Immature natural killer cell (primary cell): ENCODE data around the gene HMOX1. TPM values are rescaled to one million over a fixed set of nuclear protein-coding genes. Genes with fewer than 3 reads are reported as not detected.

Experiments
- DNase-seq, 3 donors: peaks; one replicate each; pipeline ENCODE4 v3.0.0; 2022; ENCODE audit warnings: mixed read lengths in 1 of 3
- H3K27ac Mint-ChIP-seq, 6 donors: one replicate each; pipeline ENCODE4 v1.8.0; 2020; ENCODE audit warnings: mixed read lengths in 6 of 6, mild to moderate bottlenecking in 5 of 6, inconsistent platforms in 4 of 6, moderate library complexity in 3 of 6
- H3K27me3 Mint-ChIP-seq, 3 donors: one replicate each; pipeline ENCODE4 v1.8.0; 2020 to 2021; ENCODE audit warnings: low read depth in 3 of 3, mild to moderate bottlenecking in 3 of 3, mixed read lengths in 3 of 3, moderate library complexity in 3 of 3, inconsistent platforms in 1 of 3
- H3K36me3 Mint-ChIP-seq, 3 donors: one replicate each; pipeline ENCODE4 v1.8.0; 2020; ENCODE audit warnings: mixed read lengths in 3 of 3, inconsistent platforms in 2 of 3, mild to moderate bottlenecking in 2 of 3
- H3K4me1 Mint-ChIP-seq, 2 donors: one replicate each; pipeline ENCODE4 v1.8.0; 2020; ENCODE audit warnings: inconsistent platforms in 2 of 2, mild to moderate bottlenecking in 2 of 2, mixed read lengths in 2 of 2, moderate library complexity in 1 of 2
- H3K4me3 Mint-ChIP-seq, 5 donors: one replicate each; pipeline ENCODE4 v1.8.0; 2020; ENCODE audit warnings: mild to moderate bottlenecking in 5 of 5, mixed read lengths in 5 of 5, inconsistent platforms in 3 of 5, moderate library complexity in 3 of 5
- H3K9me3 Mint-ChIP-seq, 6 donors: one replicate each; pipeline ENCODE4 v1.8.0; 2020; ENCODE audit warnings: mild to moderate bottlenecking in 6 of 6, mixed read lengths in 6 of 6, inconsistent platforms in 4 of 6, moderate library complexity in 3 of 6
- polyA plus RNA-seq, 3 donors: library from polyadenylated mRNA; unstranded; fragments of 300-500 nt; fragmentation: Illumina TruSeq; gene quantifications; one replicate each; pipeline ENCODE4 v1.2.3, GENCODE V29; 2021

HMOX1 gene, protein sequence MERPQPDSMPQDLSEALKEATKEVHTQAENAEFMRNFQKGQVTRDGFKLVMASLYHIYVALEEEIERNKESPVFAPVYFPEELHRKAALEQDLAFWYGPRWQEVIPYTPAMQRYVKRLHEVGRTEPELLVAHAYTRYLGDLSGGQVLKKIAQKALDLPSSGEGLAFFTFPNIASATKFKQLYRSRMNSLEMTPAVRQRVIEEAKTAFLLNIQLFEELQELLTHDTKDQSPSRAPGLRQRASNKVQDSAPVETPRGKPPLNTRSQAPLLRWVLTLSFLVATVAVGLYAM
- polyA plus RNA-seq: 10 to 100 TPM in 2 of 3 donors, 1 to 10 TPM in 1; 5.3 to 12.8 (median 11.3) TPM

DNA sequence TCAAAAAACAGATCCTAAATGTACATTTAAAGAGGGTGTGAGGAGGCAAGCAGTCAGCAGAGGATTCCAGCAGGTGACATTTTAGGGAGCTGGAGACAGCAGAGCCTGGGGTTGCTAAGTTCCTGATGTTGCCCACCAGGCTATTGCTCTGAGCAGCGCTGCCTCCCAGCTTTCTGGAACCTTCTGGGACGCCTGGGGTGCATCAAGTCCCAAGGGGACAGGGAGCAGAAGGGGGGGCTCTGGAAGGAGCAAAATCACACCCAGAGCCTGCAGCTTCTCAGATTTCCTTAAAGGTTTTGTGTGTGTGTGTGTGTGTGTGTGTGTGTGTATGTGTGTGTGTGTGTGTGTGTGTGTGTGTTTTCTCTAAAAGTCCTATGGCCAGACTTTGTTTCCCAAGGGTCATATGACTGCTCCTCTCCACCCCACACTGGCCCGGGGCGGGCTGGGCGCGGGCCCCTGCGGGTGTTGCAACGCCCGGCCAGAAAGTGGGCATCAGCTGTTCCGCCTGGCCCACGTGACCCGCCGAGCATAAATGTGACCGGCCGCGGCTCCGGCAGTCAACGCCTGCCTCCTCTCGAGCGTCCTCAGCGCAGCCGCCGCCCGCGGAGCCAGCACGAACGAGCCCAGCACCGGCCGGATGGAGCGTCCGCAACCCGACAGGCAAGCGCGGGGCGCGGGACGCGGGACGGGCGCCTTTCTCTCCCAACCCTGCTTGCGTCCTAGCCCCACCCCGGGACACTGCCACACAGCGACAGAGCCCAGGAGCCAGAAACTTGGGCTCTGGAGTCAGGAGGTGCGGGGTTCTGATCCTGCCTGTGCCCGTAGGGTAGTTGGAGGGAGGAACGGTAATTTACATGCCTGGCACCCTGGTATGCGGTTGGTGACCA lies at the start of gene HMOX1:
Gene HMOX1 (plus strand): TSS at position 560 of the 887 bp plus-strand sequence. CDS start 78 bp downstream, at position 638.
- H3K9me3 Mint-ChIP-seq: no peaks in the 10 kb centered on the region
- H3K4me1 Mint-ChIP-seq: peaks cover 20 to 22% of the 10 kb centered on the region in 2 donors
- H3K27ac Mint-ChIP-seq: peak within 1 kb of the TSS; percentile 56 to 86 (median 71)
- peak within 1 kb of the TSS; percentile 74 to 81 (median 78) for H3K4me3 Mint-ChIP-seq
- peaks cover 3 to 14% (median 3%) of the 10 kb centered on the region in 3 donors for H3K27me3 Mint-ChIP-seq
- peak; percentile 67 to 73 (median 70) for DNase-seq
- H3K36me3 Mint-ChIP-seq: no peaks in the 10 kb centered on the region

DNA sequence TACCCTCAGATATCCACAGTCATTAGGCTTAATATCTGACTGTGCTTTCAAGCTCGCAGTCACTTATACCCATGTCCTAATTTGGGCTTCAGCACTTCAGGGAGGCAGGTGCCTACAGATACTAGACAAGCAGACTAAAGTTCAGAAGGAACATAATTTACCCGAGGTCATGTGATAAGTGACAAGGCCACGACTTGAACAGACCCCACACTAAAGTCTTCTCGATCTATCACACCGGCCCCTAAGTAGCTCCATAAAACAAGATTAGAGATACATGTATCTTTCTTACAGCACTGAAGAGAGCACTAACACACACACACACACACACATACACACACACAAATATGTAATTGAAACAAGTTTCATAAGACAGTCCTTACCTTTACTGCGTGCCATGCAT lies 48.6 kb upstream of the HMOX1 start:
- DNase-seq: no peak
- peak overlapping the region in 2 of 6 donors; percentile 16 to 24 for H3K27ac Mint-ChIP-seq
- H3K36me3 Mint-ChIP-seq: peaks cover 5 to 35% (median 8%) of the 10 kb centered on the region in 3 donors
- peaks cover 17 to 21% of the 10 kb centered on the region in 2 donors for H3K4me1 Mint-ChIP-seq
- H3K27me3 Mint-ChIP-seq: peaks cover 0 to 5% (median 4%) of the 10 kb centered on the region in 3 donors
- no peak overlapping the region for H3K4me3 Mint-ChIP-seq
- H3K9me3 Mint-ChIP-seq: no peaks in the 10 kb centered on the region

DNA sequence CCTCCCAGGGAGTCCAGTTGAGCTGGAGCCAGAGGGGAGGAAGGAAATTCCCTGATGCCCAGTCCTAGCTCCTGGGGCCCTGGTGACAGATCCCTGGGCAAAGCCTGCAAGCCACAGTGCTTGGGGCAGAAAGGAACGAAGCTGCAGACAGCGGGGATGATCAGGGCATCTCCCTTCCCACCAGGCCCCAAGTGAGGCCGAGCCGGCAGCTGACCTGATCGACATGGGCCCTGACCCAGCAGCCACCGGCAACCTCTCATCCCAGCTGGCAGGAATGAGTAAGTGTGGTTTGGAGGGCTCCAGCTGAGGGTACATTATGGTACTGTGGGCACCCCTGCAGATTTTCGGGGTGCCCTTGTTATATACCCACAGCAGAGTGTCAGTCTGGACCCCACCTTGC lies 47.7 kb upstream of the HMOX1 start:
- Mint-ChIP-seq H3K36me3 (peaks cover 5 to 26% (median 8%) of the 10 kb centered on the region in 3 donors), H3K4me3 (no peak overlapping the region), H3K27me3 (peaks cover 0 to 8% (median 4%) of the 10 kb centered on the region in 3 donors), H3K27ac (no peak overlapping the region), H3K4me1 (peaks cover 17 to 20% of the 10 kb centered on the region in 2 donors), H3K9me3 (no peaks in the 10 kb centered on the region)
- DNase-seq: no peak

DNA sequence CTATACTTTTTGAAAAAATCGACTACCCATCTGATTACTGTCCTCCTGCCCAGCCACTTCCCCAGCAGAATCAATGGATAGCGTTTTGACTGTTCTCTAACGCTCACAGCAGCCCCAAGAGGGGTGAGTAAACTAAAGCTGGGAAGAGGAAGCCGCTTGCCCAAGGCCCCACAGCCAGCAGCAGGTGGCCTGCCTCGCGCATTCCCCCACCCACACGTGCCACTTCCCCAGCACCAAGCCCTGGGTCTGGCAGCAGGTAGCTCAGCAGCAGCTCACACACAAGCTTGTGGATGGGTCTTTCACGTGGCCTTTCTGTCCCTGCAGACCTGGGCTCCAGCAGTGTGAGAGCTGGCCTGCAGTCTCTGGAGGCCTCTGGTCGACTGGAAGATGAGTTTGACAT lies 46.9 kb upstream of the HMOX1 start:
- H3K36me3 Mint-ChIP-seq: peaks cover 5 to 26% (median 8%) of the 10 kb centered on the region in 3 donors
- H3K9me3 Mint-ChIP-seq: no peaks in the 10 kb centered on the region
- DNase-seq: no peak
- peaks cover 16 to 17% of the 10 kb centered on the region in 2 donors for H3K4me1 Mint-ChIP-seq
- peaks cover 0 to 8% (median 4%) of the 10 kb centered on the region in 3 donors for H3K27me3 Mint-ChIP-seq
- peak overlapping the region in 1 of 6 donors; percentile 51 for H3K27ac Mint-ChIP-seq
- no peak overlapping the region for H3K4me3 Mint-ChIP-seq

DNA sequence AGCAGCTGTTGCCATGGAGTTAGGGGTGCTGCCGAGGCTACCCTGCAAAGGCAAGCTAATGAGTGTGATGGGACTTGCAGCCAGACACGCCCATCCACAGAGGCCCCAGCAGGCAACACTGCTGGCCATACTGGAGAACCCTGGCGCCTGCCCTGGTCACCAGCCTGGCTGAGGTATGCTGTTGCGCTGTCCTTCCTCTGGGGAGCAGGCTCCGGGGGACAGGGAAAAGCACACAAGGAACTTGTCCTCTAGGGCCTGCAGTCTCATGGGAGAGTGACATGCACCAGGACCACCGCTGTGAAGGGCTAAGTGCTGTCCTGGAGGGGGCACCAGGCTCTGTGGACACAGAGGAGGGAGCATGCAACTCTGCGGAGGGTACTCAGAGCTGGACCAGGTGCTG lies 45.4 kb upstream of the HMOX1 start:
- Mint-ChIP-seq H3K27ac (no peak overlapping the region), H3K4me3 (no peak overlapping the region), H3K9me3 (no peaks in the 10 kb centered on the region), H3K36me3 (peaks cover 5 to 33% (median 10%) of the 10 kb centered on the region in 3 donors), H3K27me3 (peaks cover 0 to 4% (median 2%) of the 10 kb centered on the region in 3 donors), H3K4me1 (peaks cover 2 to 4% of the 10 kb centered on the region in 2 donors)
- no peak for DNase-seq

DNA sequence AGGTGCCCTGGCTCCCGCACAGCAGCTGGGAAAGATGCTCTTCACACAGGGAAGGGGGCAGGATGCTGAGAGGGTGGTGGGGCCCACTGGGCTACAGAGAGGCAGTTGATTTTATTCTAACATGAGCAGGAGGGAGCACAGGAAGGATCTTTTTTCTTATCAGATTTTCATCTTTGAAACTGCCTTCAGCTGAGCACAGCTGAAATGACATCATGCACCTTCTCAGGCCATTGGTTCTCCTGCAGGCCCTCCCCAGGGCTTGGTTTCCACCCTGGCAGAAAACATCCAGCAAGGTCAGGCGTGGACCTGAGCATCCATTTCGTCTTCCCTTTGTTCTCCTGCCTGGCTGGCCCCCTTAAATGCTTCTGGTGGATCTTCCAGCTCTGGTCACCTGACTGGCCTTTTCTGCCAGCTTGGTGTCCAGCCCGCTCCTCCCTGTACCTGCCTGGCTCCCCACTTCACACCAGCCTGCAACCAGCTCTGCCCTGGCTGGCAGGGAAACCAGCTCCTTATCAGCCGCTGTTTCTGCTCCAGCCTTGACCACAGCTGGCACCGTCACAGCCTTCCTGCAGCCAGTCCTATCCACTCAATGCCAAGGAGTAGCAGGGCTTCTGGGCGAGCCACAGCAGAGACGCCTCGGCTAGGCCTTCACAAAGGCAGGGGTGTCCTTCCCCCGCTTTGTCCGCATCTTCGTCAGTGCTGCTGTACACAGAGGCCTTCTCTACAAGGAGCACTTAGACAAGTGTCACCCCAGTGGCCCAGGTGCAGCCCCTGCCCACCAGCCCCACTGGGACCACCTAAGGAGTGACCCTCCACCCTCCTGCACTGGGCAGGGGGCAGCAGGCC lies 44.7 kb upstream of the HMOX1 start:
- Mint-ChIP-seq H3K9me3 (no peaks in the 10 kb centered on the region), H3K36me3 (peaks cover 5 to 32% (median 10%) of the 10 kb centered on the region in 3 donors), H3K27me3 (peaks cover 0 to 6% (median 0%) of the 10 kb centered on the region in 3 donors), H3K4me1 (no peaks in the 10 kb centered on the region), H3K4me3 (no peak overlapping the region), H3K27ac (no peak overlapping the region)
- DNase-seq: no peak

DNA sequence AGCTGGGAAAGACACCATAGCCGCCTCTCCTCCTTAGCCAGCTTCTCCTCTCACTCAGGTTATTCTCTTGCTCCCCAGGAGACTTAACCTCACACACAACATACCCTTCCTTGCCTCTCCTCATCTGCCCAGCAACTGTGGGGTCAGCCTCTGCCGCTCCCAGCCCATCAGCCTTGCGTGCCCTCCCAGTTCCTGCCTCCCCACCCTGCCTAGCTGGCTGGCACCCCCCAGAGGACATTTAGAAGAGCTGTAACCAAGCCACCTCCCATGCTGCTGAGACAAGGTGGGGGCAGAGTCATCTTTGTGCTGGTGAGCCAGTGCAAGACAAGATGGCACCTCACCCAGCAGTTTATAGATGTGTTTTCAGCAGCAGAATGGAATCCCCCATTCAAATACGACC lies 43.0 kb upstream of the HMOX1 start:
- no peak for DNase-seq
- Mint-ChIP-seq H3K27ac (peak overlapping the region in 1 of 6 donors; percentile 64), H3K36me3 (peaks cover 0 to 20% (median 3%) of the 10 kb centered on the region in 3 donors), H3K27me3 (peaks cover 0 to 6% (median 0%) of the 10 kb centered on the region in 3 donors), H3K9me3 (no peaks in the 10 kb centered on the region), H3K4me1 (no peaks in the 10 kb centered on the region), H3K4me3 (no peak overlapping the region)

DNA sequence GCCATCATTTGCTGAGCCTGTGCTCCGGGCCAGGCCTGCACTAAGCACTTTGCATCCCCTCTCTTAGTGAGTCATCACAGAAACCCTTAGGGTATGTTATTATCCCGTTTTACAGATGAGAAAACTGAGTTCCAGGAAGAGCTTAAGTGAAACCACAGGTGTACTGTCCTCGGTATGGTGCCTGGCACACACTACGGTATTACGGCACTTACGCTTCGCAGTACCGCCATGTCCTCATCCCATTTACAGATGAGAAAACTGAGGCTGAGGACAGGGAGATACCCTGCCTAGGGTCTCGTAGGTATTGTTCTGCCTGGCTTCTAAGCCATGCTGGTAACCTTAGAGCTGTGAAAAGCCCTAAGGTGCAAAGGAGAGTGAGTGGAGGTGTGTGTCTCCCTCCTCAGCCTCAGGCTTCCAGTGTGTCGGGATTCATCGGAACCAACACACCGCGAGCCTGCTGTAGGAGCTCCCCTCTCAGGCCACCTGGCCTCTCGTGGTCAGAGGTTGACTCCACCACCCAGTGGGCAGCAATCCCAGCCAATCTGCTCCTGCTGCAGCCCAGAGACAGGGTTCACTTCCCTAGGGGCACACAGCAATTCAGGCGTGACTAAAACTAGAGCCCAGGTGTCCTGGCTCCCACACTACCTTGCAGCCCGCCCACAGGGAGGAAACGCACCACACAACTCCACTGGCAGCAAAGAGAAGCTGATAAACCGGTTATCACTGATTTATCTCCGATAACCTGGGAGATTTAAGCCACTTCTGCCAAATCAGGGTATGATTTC lies 39.6 kb upstream of the HMOX1 start:
- no peak for DNase-seq
- Mint-ChIP-seq H3K36me3 (peaks cover 0 to 13% (median 3%) of the 10 kb centered on the region in 3 donors), H3K9me3 (no peaks in the 10 kb centered on the region), H3K27ac (no peak overlapping the region), H3K27me3 (peaks cover 0 to 4% (median 0%) of the 10 kb centered on the region in 3 donors), H3K4me1 (no peaks in the 10 kb centered on the region), H3K4me3 (no peak overlapping the region)

DNA sequence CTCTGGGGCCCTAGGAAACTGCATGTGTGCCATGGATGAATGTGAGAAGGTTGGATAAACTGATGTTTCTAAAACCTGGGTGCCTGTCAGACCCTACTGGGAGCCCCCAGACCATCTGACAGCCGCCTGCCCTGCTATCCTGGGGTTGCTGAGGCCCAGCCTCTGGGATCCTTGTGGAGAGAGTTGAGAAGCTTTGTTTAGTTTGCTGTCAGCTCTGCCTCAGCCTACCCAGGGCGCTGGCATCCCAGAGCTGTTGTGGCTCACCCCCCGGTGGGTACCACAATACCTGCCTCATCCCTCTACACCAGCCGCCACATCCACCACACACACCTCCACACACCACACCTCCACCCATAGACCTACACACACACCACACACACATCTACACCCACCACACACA lies 38.5 kb upstream of the HMOX1 start:
- DNase-seq: no peak
- Mint-ChIP-seq H3K9me3 (no peaks in the 10 kb centered on the region), H3K27ac (no peak overlapping the region), H3K36me3 (peaks cover 0 to 12% (median 3%) of the 10 kb centered on the region in 3 donors), H3K4me3 (no peak overlapping the region), H3K4me1 (no peaks in the 10 kb centered on the region), H3K27me3 (peaks cover 0 to 4% (median 0%) of the 10 kb centered on the region in 3 donors)

DNA sequence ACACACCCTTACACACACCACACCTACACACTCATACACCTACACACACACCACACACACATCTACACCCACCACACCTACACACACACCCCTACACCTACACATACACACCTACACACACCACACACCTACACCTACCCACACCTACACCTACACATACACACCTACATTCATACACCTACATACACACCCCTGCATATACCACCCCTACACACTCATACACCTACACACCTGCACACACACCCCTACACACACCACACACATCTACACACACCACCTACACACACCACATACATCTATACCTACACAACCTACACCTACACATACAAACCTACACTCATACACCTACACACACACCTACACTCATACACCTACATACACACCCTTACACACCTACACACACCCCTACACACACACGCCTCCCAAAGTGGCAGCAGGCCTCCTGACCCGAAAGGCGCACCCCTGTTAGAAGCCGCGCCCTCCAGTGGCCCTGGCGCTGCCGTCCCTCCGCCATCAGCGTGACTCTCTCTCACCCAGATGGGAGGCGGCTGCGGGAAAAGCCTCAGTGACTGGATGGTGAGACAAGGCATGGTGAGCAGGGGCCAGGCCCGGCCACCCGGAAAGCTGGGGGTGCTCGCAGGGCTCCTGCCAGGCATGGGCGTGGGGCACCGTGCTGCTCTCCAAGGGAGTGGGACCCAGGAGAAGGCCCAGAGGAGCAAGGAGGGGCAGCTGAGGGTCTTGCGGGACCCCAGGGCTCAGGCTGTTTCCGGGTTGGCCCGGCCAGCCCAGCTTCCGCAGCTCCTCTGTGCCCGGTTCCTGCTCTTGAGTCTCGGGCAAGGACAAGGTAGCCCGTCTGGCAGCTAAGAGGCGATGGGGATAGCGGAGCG lies 37.0 kb upstream of the HMOX1 start:
- no peak for DNase-seq
- Mint-ChIP-seq H3K36me3 (peaks cover 0 to 12% (median 3%) of the 10 kb centered on the region in 3 donors), H3K9me3 (no peaks in the 10 kb centered on the region), H3K27me3 (peaks cover 0 to 2% (median 0%) of the 10 kb centered on the region in 3 donors), H3K27ac (no peak overlapping the region), H3K4me1 (no peaks in the 10 kb centered on the region), H3K4me3 (no peak overlapping the region)

DNA sequence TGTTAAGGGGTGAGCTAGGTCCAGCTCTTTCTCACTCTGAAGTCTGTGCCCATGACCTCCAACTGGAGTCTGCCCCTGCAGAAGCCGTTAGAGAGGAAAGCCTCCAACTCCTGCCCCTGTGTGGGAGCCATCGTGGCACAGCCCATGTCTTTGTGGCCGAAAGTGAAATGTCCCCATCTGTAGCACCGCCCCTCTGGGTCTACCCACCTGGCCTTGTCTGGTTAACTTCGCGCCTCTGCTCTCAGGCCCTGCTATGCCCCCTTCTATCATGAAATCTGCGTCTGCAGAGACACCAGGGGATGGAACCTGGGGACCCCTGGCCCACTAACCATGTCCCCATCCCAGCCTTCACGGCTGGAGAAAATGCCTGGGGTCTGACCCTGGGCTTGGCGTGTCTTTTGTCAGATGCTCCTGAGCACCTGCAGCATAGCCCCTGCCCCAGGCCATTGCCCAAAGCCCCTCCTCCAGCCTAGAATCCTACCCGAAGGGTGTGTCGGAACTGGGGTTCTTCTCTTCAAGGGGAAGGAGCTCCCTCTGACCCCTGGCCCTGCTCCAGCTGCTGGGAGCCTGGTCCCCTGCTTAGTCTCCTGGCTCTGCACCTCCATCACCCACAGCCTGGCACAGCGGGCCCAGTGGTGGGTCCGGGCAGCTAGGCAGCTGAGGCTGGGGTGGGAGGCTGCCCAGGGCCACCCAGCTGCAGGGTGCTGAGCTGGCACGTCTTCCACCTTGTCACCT lies 35.8 kb upstream of the HMOX1 start:
- Mint-ChIP-seq H3K27ac (no peak overlapping the region), H3K27me3 (peaks cover 0 to 3% (median 2%) of the 10 kb centered on the region in 3 donors), H3K4me1 (no peaks in the 10 kb centered on the region), H3K4me3 (no peak overlapping the region), H3K9me3 (no peaks in the 10 kb centered on the region), H3K36me3 (peaks cover 0 to 8% (median 1%) of the 10 kb centered on the region in 3 donors)
- DNase-seq: no peak
